Cortex of kidney (tissue), 1 donor: ENCODE measurements around the gene ZNF181.

Experiments used
- DNase-seq: peaks from one replicate; lab custom pipeline; 2025; lab: John Stamatoyannopoulos, UW

ZNF181 gene

DNA sequence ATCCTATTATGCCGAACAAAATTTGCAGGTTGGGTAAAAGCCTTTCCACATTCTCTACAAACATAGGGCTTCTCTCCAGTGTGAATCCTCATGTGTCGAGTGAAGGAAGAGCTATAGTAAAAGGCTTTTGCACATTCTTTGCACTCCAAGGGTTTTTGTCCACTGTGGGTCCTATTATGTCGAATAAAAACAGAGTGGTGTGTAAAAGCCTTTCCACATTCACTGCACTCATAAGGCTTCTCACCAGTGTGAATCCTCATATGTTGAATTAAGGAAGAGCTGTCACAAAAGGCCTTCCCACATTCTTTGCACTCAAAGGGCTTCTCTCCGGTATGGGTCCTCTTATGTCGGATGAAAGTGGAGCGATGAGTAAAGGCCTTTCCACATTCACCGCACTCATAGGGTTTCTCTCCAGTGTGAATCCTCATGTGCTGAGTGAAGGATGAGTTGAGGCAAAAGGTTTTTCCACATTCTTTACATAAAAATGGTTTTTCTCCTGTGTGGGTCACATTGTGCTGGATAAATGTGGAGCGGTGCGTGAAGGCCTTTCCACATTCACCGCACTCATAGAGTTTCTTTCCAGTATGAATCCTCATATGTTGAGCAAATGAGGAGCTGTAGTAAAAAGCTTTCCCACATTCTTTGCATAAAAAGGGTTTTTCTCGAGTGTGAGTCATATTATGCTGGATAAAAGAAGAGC is 25.3 kb downstream of the ZNF181 start:
- DNase-seq, result no peak

DNA sequence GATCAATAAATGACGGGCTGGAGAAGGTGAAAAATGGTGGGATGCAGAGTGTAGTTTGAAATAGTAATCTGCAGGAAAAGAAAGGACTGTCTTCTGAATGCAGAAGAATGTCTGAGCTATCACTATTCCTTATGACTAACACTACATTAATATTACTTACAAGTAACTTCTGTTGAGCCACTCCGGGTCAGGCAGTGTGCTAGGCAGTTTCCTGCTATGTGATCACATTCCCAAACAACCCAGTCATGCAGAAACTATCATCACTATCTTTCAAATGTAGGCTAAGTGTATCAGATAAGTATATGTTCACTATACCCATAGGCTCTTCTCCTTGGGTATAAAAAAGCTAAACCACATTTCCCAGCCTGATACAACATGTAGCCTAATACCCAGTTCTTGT is 32.3 kb downstream of the ZNF181 start:
- DNase-seq, result no peak

DNA sequence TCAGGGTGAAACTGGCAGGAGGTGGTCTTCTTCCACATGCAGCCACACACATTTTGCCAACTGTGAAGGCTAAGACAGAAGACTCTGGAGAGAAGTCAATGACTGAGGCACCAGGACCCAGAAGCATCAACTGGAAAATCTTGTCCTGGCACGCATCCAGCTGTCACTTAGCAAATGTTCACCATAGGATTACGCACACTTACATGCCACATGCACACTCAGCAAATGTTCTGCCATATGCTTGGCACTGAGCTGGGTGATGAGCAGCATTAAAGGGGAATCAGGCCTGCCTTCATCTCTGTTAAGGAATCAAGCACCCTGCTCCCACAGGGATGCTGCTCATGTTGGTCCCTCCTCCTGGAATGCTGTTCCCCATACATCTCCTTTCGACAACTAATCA is 33.9 kb downstream of the ZNF181 start:
- no peak for DNase-seq

DNA sequence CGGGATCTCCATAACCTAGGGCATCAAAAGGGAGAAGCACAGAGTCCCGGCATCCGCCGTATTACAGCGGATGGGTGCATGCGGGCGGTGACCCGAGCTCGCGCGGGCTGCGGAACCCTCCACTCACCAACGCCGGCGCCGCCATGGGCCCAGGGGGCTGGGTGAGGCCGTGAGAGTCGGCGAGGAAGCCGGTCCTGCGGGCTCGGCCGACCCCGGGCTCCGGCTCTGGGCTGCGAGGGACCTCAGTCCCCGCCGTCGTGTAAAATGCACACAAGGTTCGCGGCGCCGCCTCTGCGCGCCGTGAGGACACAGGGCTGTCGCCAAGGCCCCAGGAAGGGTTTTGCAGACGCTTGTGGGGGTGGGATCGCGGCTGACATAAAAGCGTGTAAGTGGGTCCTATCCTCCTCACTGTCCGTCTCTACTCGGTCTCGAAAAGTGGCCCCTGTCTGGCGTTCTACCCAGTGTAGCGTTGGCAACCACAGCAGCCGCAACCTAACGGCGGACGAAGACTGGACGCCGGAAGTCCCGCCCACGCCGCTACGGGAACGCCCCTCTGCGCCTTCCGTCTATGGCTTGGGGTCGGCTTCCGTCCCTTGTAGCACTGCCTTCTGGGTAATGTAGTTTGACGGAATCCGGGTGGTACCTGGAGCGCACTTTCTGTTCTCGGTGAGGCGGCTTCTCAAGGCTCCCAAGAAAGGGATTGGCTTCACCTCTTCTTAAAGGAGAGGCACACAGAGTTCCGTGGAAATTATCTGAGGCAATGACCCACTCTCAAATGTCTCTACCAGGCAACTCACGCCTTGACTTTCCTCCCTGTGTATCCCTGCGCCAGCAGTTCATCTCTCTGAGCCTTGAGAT is 38.9 kb downstream of the ZNF181 start, which contains the start of gene ZNF599:
TSS of gene ZNF599 (minus strand) at position 519 of the 858 bp plus-strand sequence. CDS start at position 145, 374 bp downstream.
- DNase-seq, result no peak

DNA sequence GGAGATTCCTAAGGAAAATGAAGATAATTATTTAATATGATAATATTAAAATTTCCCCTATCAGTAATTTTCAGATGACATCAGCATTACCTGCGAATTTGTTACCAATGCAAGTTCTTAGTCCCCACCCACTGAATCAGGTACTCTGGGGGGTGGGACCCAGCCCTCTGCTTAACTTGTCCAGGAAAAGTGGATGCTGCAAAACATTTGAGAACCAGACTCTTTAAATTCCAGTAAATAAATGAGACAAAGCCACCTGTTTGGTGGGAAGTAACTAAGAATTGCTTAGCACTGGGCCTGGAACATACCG is 39.5 kb downstream of the ZNF181 start:
- no peak for DNase-seq

DNA sequence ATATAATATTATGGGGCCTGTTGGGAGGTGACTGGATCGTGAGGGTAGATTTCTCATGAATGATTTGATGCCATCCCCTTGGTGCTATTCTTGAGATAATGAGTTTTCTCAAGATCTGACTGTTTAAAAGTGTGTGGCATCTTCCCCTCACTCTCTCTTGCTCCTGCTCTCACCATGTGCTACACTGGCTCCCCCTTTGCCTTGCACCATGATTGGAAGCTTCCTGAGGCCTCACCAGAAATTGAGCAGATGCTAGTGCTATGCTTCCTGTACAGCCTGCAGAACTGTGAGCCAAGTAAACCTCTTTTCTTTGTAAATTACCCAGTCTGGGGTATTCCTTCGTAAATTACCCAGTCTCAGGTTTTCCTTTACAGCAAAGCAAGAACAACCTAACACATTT is 40.8 kb downstream of the ZNF181 start:
- DNase-seq, result no peak

DNA sequence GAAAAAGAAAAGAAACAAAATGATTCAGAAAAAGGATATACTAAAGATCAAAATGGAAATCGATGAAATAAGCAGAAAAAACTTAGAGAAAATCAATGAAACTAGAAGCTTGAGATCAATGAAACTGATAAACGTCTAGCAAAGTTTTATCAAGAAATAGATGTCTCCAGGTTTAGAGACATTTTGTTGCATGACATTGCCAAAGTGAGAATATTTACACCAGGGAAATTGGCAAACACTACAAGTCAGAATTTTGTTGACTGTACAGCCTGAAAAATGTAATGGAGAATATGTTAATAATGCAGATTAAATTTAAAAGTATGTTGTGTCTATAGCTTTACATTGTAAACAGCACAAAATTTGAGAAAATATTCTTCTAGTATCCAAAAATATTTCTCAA is 44.3 kb downstream of the ZNF181 start:
- no peak for DNase-seq

DNA sequence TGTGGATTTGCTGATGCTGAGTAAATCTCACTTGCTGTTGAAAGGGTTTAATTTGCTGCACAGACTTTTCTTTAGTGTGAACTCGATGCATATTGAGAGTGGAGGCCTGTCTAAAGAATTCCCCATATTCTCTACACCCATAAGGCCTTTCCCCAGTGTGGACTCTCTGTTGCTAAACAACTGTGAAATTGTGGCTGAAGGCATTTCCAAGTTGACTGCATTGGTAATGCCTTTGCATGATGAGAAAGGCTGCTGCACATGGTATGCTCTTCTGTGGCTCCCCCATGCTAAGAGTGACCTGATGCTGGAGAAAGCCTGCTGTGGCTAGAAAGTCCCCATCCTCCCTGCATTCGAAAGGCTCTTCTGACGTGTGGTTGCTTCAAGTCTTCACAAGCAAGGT is 45.6 kb downstream of the ZNF181 start:
- DNase-seq, result no peak

DNA sequence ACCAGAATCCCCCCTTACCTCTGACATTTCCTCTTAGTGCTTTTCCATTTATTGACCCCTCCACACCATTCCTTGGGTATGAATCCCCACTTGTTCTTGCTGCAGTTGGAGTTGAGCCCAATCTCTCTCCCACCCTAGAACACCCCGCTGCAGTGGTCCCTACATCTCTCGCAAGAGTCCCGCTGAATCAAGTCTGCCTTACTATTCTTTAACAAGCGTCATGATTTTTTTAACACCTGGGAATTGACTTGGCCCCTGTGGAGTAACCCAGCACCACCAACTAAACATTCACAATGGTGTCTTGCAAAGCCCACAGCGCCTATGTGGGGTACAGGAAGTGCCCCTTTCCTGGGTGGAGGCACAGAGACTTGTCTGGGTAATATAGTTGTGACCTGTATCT is 52.2 kb downstream of the ZNF181 start:
- no peak for DNase-seq

DNA sequence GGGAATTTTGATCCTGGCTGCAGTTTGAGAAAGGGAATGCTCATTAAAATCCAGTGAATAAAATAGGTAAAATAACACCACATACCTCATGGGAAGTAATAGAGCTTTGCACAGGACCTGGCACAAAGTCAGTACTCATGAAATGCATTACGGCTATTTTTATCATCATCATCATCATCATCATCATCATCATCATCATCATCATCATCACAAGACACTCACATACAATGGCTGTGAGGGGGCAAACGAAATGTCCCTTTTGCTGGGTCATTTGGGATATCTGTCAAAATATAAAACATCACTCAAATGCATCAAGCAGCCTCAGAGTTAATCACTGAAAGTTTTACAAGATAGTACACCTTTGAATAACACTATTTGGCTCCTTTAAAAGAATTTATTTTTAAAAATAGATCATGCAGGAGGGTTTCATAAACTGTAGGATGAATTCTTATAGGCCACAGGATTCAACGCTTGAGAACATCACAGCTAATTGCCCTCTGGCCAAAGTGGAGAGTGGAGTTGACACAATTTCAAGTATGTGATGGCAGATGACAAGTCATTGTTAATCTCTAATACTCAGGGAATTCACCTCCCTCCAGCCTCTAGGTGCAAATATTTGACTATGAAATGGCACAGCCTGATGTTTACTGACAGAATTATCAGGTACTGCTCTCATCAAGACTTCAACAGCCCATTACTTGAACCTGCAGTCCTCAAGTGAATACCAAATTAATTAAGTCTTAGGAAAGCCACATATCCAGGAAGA is 53.2 kb downstream of the ZNF181 start:
- DNase-seq, result no peak

DNA sequence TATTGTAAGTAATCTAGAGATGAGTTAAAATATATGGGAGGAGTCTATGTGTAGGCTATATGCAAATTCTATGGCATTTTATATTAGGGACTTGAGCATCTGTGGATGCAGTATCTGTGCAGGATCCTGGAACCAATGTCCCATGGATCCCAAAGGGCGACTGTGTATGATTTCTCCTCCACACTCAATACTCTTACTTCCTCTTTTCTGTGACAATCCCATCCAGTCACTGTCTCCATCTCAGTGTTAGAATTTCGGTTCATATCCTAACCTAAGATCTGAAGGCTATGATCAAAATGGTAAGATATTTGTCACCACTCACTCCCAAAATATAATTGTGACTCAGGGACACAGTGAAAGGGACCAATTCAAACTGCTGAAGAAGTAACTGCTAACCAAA is 54.0 kb downstream of the ZNF181 start:
- DNase-seq, result no peak

DNA sequence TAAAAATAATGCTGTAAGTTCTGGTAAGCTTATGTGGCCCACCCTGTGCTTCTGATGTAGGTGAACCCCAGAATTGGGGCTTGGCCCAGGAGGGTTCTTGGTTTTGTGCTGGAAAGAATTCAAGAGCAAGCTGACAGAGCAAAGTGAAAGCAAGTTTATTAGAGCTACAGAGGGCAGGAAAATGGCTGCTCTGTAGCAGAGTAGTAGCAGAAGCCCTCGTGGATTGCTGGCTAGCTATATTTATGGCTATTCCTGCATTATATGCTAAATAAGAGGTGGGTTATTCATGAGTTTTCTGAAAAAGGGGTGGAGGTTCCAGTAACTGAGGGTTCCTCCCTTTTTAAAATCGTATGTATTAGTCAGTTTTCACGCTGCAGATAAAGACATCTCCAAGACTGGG is 59.5 kb downstream of the ZNF181 start:
- no peak for DNase-seq

DNA sequence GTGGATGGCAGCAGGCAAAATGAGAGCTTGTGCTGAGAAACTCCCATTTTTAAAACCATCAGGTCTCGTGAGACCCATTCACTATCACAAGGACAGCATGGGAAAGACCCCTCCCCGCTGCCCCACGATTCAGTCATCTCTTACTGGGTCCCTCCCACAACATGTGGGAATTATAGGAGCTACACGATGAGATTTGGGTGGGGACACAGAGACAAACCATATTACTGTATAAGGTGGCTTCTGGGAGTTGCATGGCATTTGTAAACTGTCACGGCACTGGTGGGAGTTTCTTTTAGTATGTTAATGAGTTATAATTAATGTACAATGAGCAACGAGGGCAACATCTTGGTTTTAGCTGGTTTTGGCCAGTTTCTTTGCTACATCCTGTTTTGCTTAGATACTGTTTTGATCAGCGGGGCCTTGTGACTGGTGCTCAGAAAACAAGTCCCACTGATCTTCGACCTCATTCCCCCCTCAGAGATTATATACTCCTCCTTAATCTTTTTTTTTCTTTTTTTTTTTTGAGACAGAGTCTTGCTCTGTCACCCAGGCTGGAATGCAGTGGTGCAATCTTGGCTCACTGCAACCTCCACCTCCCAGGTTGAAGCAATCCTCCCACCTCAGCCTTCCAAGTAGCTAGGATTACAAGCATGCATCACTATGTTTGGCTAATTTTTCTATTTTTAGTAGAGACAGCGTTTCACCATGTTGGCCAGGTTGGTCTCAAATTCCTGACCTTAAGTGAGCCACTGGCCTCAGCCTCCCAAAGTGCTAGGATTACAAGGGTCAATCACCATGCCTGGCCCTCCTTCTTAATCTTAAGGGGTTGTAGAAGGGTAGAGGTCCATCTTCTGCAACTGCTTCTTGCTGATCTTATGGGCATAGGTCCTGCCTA is 60.3 kb downstream of the ZNF181 start:
- no peak for DNase-seq
